K562 (cell line): Measurements from ENCODE around the gene PNP. TPM values are rescaled to one million over a fixed set of nuclear protein-coding genes. Genes with fewer than 3 reads are reported as not detected.

Experiments
- ATAC-seq: fragments of 200-7000 bp; cut with Tn5 transposase; 3 replicates; pipeline ENCODE4 v1.9.1; 2020; ENCODE audit warnings: moderate library complexity
- BruUV-seq: library from RNA; stranded (reverse); fragments of 400-500 nt; replicated peaks from 2 replicates; lab custom pipeline; 2021; lab: Mats Ljungman, UMichigan
- CTCF ChIA-PET: fragments of 300-600 bp; formaldehyde crosslinking; extraction: SDS; loops from one replicate; lab custom pipeline; 2021; ENCODE audit warnings: low intra/inter-chr PET ratio; lab: Yijun Ruan, JAX
- POLR2A ChIA-PET: fragments of 300-600, 350-650 bp; sonication (Branson Sonifier 250); formaldehyde crosslinking; extraction: SDS; loops from one replicate; lab custom pipeline; 2021; ENCODE audit warnings: antibody characterized with exemption, inconsistent platforms; lab: Yijun Ruan, JAX
- DNase-seq, 4 experiments: peaks; one replicate each; pipeline versions ENCODE4 v3.0.0 to v3.0.0-alpha.2; 2011 to 2018; ENCODE audit warnings: low spot score in 3 of 4, mixed read lengths in 3 of 4; ENCODE audit errors: extremely low read depth in 1 of 4
- FAIRE-seq: peaks from 2 replicates; lab custom pipeline; 2011; peaks lifted over from hg19 to GRCh38; lab: Jason Lieb, UNC
- H2AFZ ChIP-seq: 2 replicates; pipeline ENCODE4 v1.6.0; 2011; ENCODE audit warnings: low read depth, low read length, control low read depth, inconsistent platforms
- H3K27ac ChIP-seq: fragments of 200-600 bp; 3 replicates; pipeline ENCODE4 v1.8.0; 2011; ENCODE audit warnings: low read depth, mild to moderate bottlenecking, control low read depth, inconsistent platforms, low read length, moderate library complexity, mixed read lengths; ENCODE audit errors: extremely low read depth
- H3K27me3 ChIP-seq, 2 experiments: fragments of 300-600 bp in 1 of 2; 2 replicates in 1 of 2; 3 replicates in 1 of 2; pipeline versions ENCODE4 v1.6.0 to v1.8.0; 2011; ENCODE audit warnings: inconsistent platforms in 2 of 2, low read length in 2 of 2, mild to moderate bottlenecking in 1 of 2, mixed read lengths in 1 of 2, moderate library complexity in 1 of 2; ENCODE audit not compliant: control insufficient read depth in 2 of 2, insufficient read depth in 2 of 2
- H3K36me3 ChIP-seq: fragments of 300-600 bp; 3 replicates; pipeline ENCODE4 v1.8.0; 2011; ENCODE audit warnings: mild to moderate bottlenecking, low read length, inconsistent platforms; ENCODE audit not compliant: control insufficient read depth, insufficient read depth
- H3K4me1 ChIP-seq, 2 experiments: fragments of 200-600 bp in 1 of 2; replicated peaks in 1 of 2; 2 replicates in 1 of 2; 3 replicates in 1 of 2; pipeline versions ENCODE4 v1.5.1 to v1.8.0; 2011; ENCODE audit warnings: inconsistent platforms in 2 of 2, low read length in 2 of 2, mild to moderate bottlenecking in 1 of 2, mixed read lengths in 1 of 2, moderate library complexity in 1 of 2; ENCODE audit not compliant: control insufficient read depth in 2 of 2, insufficient read depth in 2 of 2
- H3K4me2 ChIP-seq: 2 replicates; pipeline ENCODE4 v1.6.1; 2011; ENCODE audit warnings: low read length, control low read depth, inconsistent platforms, mixed read lengths; ENCODE audit not compliant: insufficient read depth
- H3K4me3 ChIP-seq: fragments of 200-600 bp; sonication (generic), shearing (Covaris generic); 2 replicates; pipeline ENCODE4 v1.5.1; 2016; ENCODE audit warnings: control low read depth, inconsistent platforms
- H3K79me2 ChIP-seq: fragments of 200-600 bp; 3 replicates; pipeline ENCODE4 v1.8.0; 2011; ENCODE audit warnings: low read length, inconsistent platforms; ENCODE audit not compliant: control insufficient read depth, insufficient read depth
- H3K9ac ChIP-seq, 2 experiments: 2 replicates each; pipeline versions ENCODE4 v1.6.0 to v1.6.1; 2011; ENCODE audit warnings: low read depth in 2 of 2, low read length in 2 of 2, control low read depth in 1 of 2, inconsistent platforms in 1 of 2, mild to moderate bottlenecking in 1 of 2, mixed read lengths in 1 of 2; ENCODE audit not compliant: insufficient read depth in 1 of 2
- H3K9me1 ChIP-seq: one replicate; pipeline ENCODE4 v1.6.0; 2011; ENCODE audit warnings: inconsistent platforms, mild to moderate bottlenecking, low read length, moderate library complexity; ENCODE audit not compliant: control insufficient read depth, insufficient read depth
- H3K9me3 ChIP-seq: replicated peaks from 2 replicates; pipeline ENCODE4 v1.5.1; 2011; ENCODE audit warnings: low read depth, low read length, inconsistent platforms; ENCODE audit not compliant: control insufficient read depth, insufficient read depth
- H4K20me1 ChIP-seq: replicated peaks from 2 replicates; pipeline ENCODE4 v1.6.1; 2011; ENCODE audit warnings: low read length, inconsistent platforms, mixed read lengths; ENCODE audit not compliant: control insufficient read depth, insufficient read depth
- EGR1 ChIP-seq: fragments of 450-650 bp; conservative IDR thresholded peaks from 2 replicates; pipeline ENCODE4 v1.6.1; 2017; ENCODE audit warnings: mild to moderate bottlenecking
- ETV1 ChIP-seq: fragments of 450-650 bp; conservative IDR thresholded peaks from 2 replicates; pipeline ENCODE4 v1.6.1; 2016; ENCODE audit warnings: missing genetic modification characterization, control low read depth, low read depth, missing compliant biosample characterization
- MED1 ChIP-seq: sonication (generic); formaldehyde crosslinking; IDR thresholded peaks from 2 replicates; pipeline ENCODE4 v1.8.1; 2023; ENCODE audit warnings: missing genetic modification reagents, borderline replicate concordance
- PRMT5 ChIP-seq: sonication (generic); formaldehyde crosslinking; IDR thresholded peaks from 2 replicates; pipeline ENCODE4 v1.5.0; 2020; ENCODE audit warnings: missing genetic modification reagents
- SMARCB1 ChIP-seq: IDR thresholded peaks from 2 replicates; pipeline ENCODE4 v1.6.1; 2011; ENCODE audit warnings: improper control_type of control experiment, low read depth; ENCODE audit not compliant: insufficient read length
- TSHZ1 ChIP-seq: fragments of 250-450 bp; sonication (Bioruptor Pico); IDR thresholded peaks from 2 replicates; pipeline ENCODE4 v1.4.0; 2020; ENCODE audit warnings: mild to moderate bottlenecking, moderate library complexity
- ZNF146 ChIP-seq: IDR thresholded peaks from one replicate; pipeline ENCODE4 v1.6.1; 2018; ENCODE audit warnings: missing compliant biosample characterization; ENCODE audit not compliant: unreplicated experiment
- ZNF644 ChIP-seq: fragments of 200-800 bp; sonication (Bioruptor generic); IDR thresholded peaks from 2 replicates; pipeline ENCODE4 v1.6.1; 2016; ENCODE audit warnings: low read depth, missing genetic modification characterization, missing compliant biosample characterization
- ZNF696 ChIP-seq: fragments of 250-450 bp; sonication (Bioruptor Pico); conservative IDR thresholded peaks from 2 replicates; pipeline ENCODE4 v1.4.0; 2020; ENCODE audit warnings: mild to moderate bottlenecking, moderate library complexity
- WGBS: fragments of 100-300 bp; shearing (Covaris generic); methylation state at CpG from one replicate; pipeline ENCODE4 v1.1.6; 2016; ENCODE audit warnings: low coverage, mixed read lengths; ENCODE audit not compliant: insufficient coverage; ENCODE audit errors: missing lambda C conversion rate; 5-methylcytosine and 5-hydroxymethylcytosine counted together
- in situ Hi-C: fragments of 300-500 bp; cut with MboI; formaldehyde crosslinking; loops from 4 replicates; pipeline ENCODE4 v1.15.0; 2018; ENCODE audit warnings: inconsistent platforms, mixed read lengths
- intact Hi-C: fragments of 100-400 bp; cut with micrococcal nuclease; formaldehyde crosslinking; loops from 2 replicates; pipeline ENCODE4 v1.14.2; 2022
- polyA plus RNA-seq, 8 experiments: library from polyadenylated mRNA; depleted of rRNA in 4 of 8; stranded (reverse) in 5 of 8; unstranded in 3 of 8; fragments of >200 nt; fragmentation: Nextera tagmentation in 2 of 8; fragmentation: Illumina TruSeq in 1 of 8; extraction: Ambion mirVana in 2 of 8; extraction: Trizol in 1 of 8; gene quantifications; 2 replicates each; pipeline versions ENCODE4 v1.2.1 to v1.2.3, GENCODE V29; 2011 to 2014; ENCODE audit warnings: inconsistent platforms in 1 of 8, missing spikeins in 1 of 8
- total RNA-seq, 7 experiments: library from RNA; depleted of rRNA in 6 of 7; stranded (reverse); fragments of >200 nt in 6 of 7; fragmentation: Illumina TruSeq in 2 of 7; extraction: Trizol in 2 of 7; gene quantifications; 2 replicates each; pipeline versions ENCODE4 v1.2.1 to v1.2.3, GENCODE V29; 2011 to 2021; ENCODE audit warnings: low replicate concordance in 1 of 7

PNP gene
- total and polyA plus RNA-seq, 9 of the 15 experiments (the other 6 are each of a cell fraction or from before 2014, with no cell fraction given) = 92.5 to 288 (median 137) TPM

- CTCF ChIA-PET = no interaction called here
These were observed 28.3 kb upstream of the PNP start for GRCh38 chr14:20440882-20441281.

GRCh38 chr14:20441461-20441860 is 27.7 kb upstream of the PNP start:
- no peak overlapping the region for H2AFZ ChIP-seq
- DNase-seq = no peak
- no peaks in the 10 kb centered on the region for H3K79me2 ChIP-seq
- no peak overlapping the region for H3K4me2 ChIP-seq
- intact Hi-C loops (no loop called here), in situ Hi-C loops (no loop called here)
- BruUV-seq = no TSS peak
- CTCF ChIA-PET = no interaction called here
- ATAC-seq = no peak
- TF ChIP-seq MED1 (CRISPR knock-in tag) (no peak), ZNF644 (tag) (no peak), ETV1 (tag) (no peak), TSHZ1 (CRISPR knock-in tag) (no peak), SMARCB1 (no peak), ZNF696 (no peak), ZNF146 (CRISPR knock-in tag) (no peak)
- 63% methylated on average over 2 of the region's 2 CpGs for WGBS
- no peaks in the 10 kb centered on the region for H3K27me3 ChIP-seq
- H3K4me1 ChIP-seq = peaks cover 0 to 6% of the 10 kb centered on the region in 2 experiments; a peak in 3 of 5 replicates
- H3K9me1 ChIP-seq = no peaks in the 10 kb centered on the region
- no peaks in the 10 kb centered on the region for H3K9me3 ChIP-seq
- H4K20me1 ChIP-seq = no peaks in the 10 kb centered on the region
- H3K27ac ChIP-seq = no peak overlapping the region
- H3K36me3 ChIP-seq = peaks cover 11% of the 10 kb centered on the region; the same call in 2 of the 3 replicates
- no peak overlapping the region for H3K4me3 ChIP-seq
- POLR2A ChIA-PET = interaction anchor here (0.7 to 2.1 kb wide), 4 partner anchors 8 to 19 kb away, joined by 3 to 10 read pairs (median 4); partner anchors contain the start of genes APEX1 and OSGEP
- H3K9ac ChIP-seq = no peak overlapping the region
- no peak for FAIRE-seq

More at GRCh38 chr14:20440882-20441281, 28.3 kb upstream of the PNP start:
- TF ChIP-seq PRMT5 = no peak
- 0 out of 2 replicates have a peak, but pooled peaks have one; percentile 24 for TF ChIP-seq EGR1
- DNase-seq = no peak
- no peak for FAIRE-seq
- no peak; the same call in 2 of the 3 replicates for ATAC-seq
- H3K27me3 ChIP-seq = no peaks in the 10 kb centered on the region
- no peak overlapping the region for H2AFZ ChIP-seq
- POLR2A ChIA-PET = interaction anchor here (1.3 to 2.1 kb wide), 3 partner anchors 10 to 18 kb away, joined by 3 to 10 read pairs (median 3); partner anchors contain the start of genes APEX1 and OSGEP
- no peak overlapping the region for H3K27ac ChIP-seq
- H3K4me3 ChIP-seq = no peak overlapping the region
- H3K4me2 ChIP-seq = no peak overlapping the region
- H3K9me3 ChIP-seq = no peaks in the 10 kb centered on the region
- peaks cover 0 to 6% of the 10 kb centered on the region in 2 experiments; a peak in 3 of 5 replicates for H3K4me1 ChIP-seq
- H3K9ac ChIP-seq = no peak overlapping the region
- no peaks in the 10 kb centered on the region for H4K20me1 ChIP-seq
- in situ Hi-C loops (no loop called here), intact Hi-C loops (no loop called here)
- H3K79me2 ChIP-seq = no peaks in the 10 kb centered on the region
- 56% methylated on average over 3 of the region's 5 CpGs for WGBS
- no TSS peak for BruUV-seq
- H3K9me1 ChIP-seq = no peaks in the 10 kb centered on the region
- peaks cover 5% of the 10 kb centered on the region; the same call in 1 of the 3 replicates for H3K36me3 ChIP-seq
